Mesenchymal stem cell (in vitro differentiated cells and primary cell): ENCODE data around the gene CSPG5.

Experiments
- DNase-seq: peaks from one replicate; pipeline ENCODE4 v3.0.0-alpha.2; 2013
- H2AFZ ChIP-seq: one replicate; pipeline ENCODE4 v1.6.1; 2013; ENCODE audit warnings: low read depth, mild to moderate bottlenecking, control low read depth, inconsistent platforms, low read length, moderate library complexity
- H2AK5ac ChIP-seq: 2 replicates; pipeline ENCODE4 v1.6.1; 2013; ENCODE audit warnings: low read length, moderate library complexity, mild to moderate bottlenecking, inconsistent platforms; ENCODE audit not compliant: severe bottlenecking
- H2BK120ac ChIP-seq: one replicate; pipeline ENCODE4 v1.6.1; 2013; ENCODE audit warnings: low read depth, mild to moderate bottlenecking, inconsistent platforms, low read length, moderate library complexity
- H2BK12ac ChIP-seq, 2 experiments: one replicate each; pipeline ENCODE4 v1.6.1; 2013; ENCODE audit warnings: inconsistent platforms in 2 of 2, low read length in 2 of 2, mild to moderate bottlenecking in 2 of 2, moderate library complexity in 2 of 2, control low read depth in 1 of 2
- H2BK15ac ChIP-seq: one replicate; pipeline ENCODE4 v1.6.1; 2013; ENCODE audit warnings: mild to moderate bottlenecking, low read depth, inconsistent platforms; ENCODE audit not compliant: poor library complexity, severe bottlenecking
- H2BK5ac ChIP-seq: 2 replicates; pipeline ENCODE4 v1.6.1; 2013; ENCODE audit warnings: low read depth, mild to moderate bottlenecking, low read length, control low read depth, inconsistent platforms; ENCODE audit not compliant: poor library complexity, severe bottlenecking
- H3K14ac ChIP-seq, 2 experiments: one replicate each; pipeline ENCODE4 v1.6.1; 2013; ENCODE audit warnings: inconsistent platforms in 2 of 2, low read length in 2 of 2, control low read depth in 1 of 2, mild to moderate bottlenecking in 1 of 2, moderate library complexity in 1 of 2
- H3K18ac ChIP-seq, 2 experiments: one replicate each; pipeline ENCODE4 v1.6.1; 2013; ENCODE audit warnings: inconsistent platforms in 2 of 2, low read length in 2 of 2, control low read depth in 1 of 2, low read depth in 1 of 2, mild to moderate bottlenecking in 1 of 2
- H3K23ac ChIP-seq, 2 experiments: one replicate each; pipeline ENCODE4 v1.6.1; 2013; ENCODE audit warnings: inconsistent platforms in 2 of 2, low read length in 2 of 2, mild to moderate bottlenecking in 2 of 2, moderate library complexity in 2 of 2, control low read depth in 1 of 2
- H3K27ac ChIP-seq: 2 replicates; pipeline ENCODE4 v1.5.1; 2013; ENCODE audit warnings: mild to moderate bottlenecking, moderate library complexity, low read length, control low read depth, inconsistent platforms; ENCODE audit not compliant: poor library complexity, severe bottlenecking
- H3K27me3 ChIP-seq, 2 experiments: 2 replicates each; pipeline versions ENCODE4 v1.6.1 to v1.7.0; 2013; ENCODE audit warnings: low read length in 2 of 2, mild to moderate bottlenecking in 2 of 2, moderate library complexity in 2 of 2, control low read depth in 1 of 2, inconsistent platforms in 1 of 2; ENCODE audit not compliant: control insufficient read depth in 1 of 2, insufficient read depth in 1 of 2
- H3K36me3 ChIP-seq, 2 experiments: 2 replicates each; pipeline versions ENCODE4 v1.6.1 to v1.7.0; 2013; ENCODE audit warnings: low read length in 2 of 2, control low read depth in 1 of 2, inconsistent platforms in 1 of 2, low read depth in 1 of 2, mild to moderate bottlenecking in 1 of 2; ENCODE audit not compliant: insufficient read depth in 2 of 2, control insufficient read depth in 1 of 2
- H3K4ac ChIP-seq, 2 experiments: one replicate each; pipeline ENCODE4 v1.6.1; 2013; ENCODE audit warnings: inconsistent platforms in 2 of 2, low read length in 2 of 2, mild to moderate bottlenecking in 2 of 2, moderate library complexity in 2 of 2, control low read depth in 1 of 2, low read depth in 1 of 2
- H3K4me1 ChIP-seq: 2 replicates; pipeline ENCODE4 v1.6.1; 2013; ENCODE audit warnings: low read depth, low read length, control low read depth; ENCODE audit not compliant: control insufficient read depth, insufficient read depth
- H3K4me2 ChIP-seq: 2 replicates; pipeline ENCODE4 v1.6.1; 2013; ENCODE audit warnings: low read length, mild to moderate bottlenecking, inconsistent platforms; ENCODE audit not compliant: poor library complexity, severe bottlenecking
- H3K4me3 ChIP-seq, 2 experiments: 2 replicates each; pipeline versions ENCODE4 v1.5.1 to v1.7.0; 2013; ENCODE audit warnings: low read length in 2 of 2, mild to moderate bottlenecking in 2 of 2, control low read depth in 1 of 2, low read depth in 1 of 2; ENCODE audit not compliant: insufficient read depth in 1 of 2
- H3K79me1 ChIP-seq: replicated peaks from 2 replicates; pipeline ENCODE4 v1.6.1; 2013; ENCODE audit warnings: mild to moderate bottlenecking, control low read depth, low read length, inconsistent platforms; ENCODE audit not compliant: poor library complexity, severe bottlenecking
- H3K9ac ChIP-seq: 2 replicates; pipeline ENCODE4 v1.7.0; 2013; ENCODE audit warnings: mild to moderate bottlenecking, low read length, moderate library complexity
- H3K9me3 ChIP-seq: 2 replicates; pipeline ENCODE4 v1.7.0; 2013; ENCODE audit warnings: mild to moderate bottlenecking, low read length; ENCODE audit not compliant: control insufficient read depth
- H4K8ac ChIP-seq: one replicate; pipeline ENCODE4 v1.6.1; 2013; ENCODE audit warnings: inconsistent platforms, mild to moderate bottlenecking, low read length, moderate library complexity
- H4K91ac ChIP-seq: one replicate; pipeline ENCODE4 v1.6.1; 2013; ENCODE audit warnings: mild to moderate bottlenecking, low read length, inconsistent platforms
- WGBS: methylation state at CpG from one replicate; pipeline ENCODE4 v1.1.7; 2013; ENCODE audit warnings: mixed read lengths; 5-methylcytosine and 5-hydroxymethylcytosine counted together

Gene CSPG5

DNA sequence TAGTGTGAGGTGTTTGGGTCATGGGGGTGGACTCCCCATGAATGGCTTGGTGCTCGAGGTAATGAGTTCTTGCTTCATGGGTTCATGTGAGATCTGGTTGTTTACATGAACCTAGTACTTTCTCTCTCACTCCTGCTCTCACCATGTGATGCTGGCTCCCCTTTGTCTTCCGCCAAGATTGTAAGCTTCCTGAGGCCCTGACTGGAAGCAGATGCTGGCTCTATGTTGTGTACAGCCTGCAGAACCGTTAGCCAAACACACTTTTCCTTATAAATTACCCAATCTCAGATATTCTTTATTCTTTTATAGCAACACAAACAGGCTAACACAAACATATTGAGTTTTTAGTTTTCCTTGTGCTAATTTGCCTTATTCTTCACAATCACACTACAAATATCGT lies 3.2 kb upstream of the CSPG5 start:
- no peak overlapping the region for H3K23ac ChIP-seq
- no peak overlapping the region for H4K91ac ChIP-seq
- WGBS, result 97% methylated on average over 3 of the region's 4 CpGs
- peaks cover 19% of the 10 kb centered on the region for H3K4me1 ChIP-seq
- DNase-seq, result no peak
- no peak overlapping the region for H3K9ac ChIP-seq
- H2BK120ac ChIP-seq, result no peak overlapping the region
- no peak overlapping the region for H2BK12ac ChIP-seq
- H3K14ac ChIP-seq, result no peak overlapping the region
- H3K36me3 ChIP-seq, result peaks cover 11 to 18% of the 10 kb centered on the region in 2 experiments
- no peak overlapping the region for H2BK15ac ChIP-seq
- H3K79me1 ChIP-seq, result no peaks in the 10 kb centered on the region
- no peak overlapping the region for H3K27ac ChIP-seq
- H3K18ac ChIP-seq, result no peak overlapping the region
- H2BK5ac ChIP-seq, result no peak overlapping the region
- H3K4ac ChIP-seq, result no peak overlapping the region
- no peak overlapping the region for H2AFZ ChIP-seq
- H3K4me3 ChIP-seq, result no peak overlapping the region
- peaks cover 21 to 34% of the 10 kb centered on the region in 2 experiments for H3K27me3 ChIP-seq
- H4K8ac ChIP-seq, result no peak overlapping the region
- H3K4me2 ChIP-seq, result no peak overlapping the region
- H3K9me3 ChIP-seq, result no peaks in the 10 kb centered on the region
- H2AK5ac ChIP-seq, result no peak overlapping the region

DNA sequence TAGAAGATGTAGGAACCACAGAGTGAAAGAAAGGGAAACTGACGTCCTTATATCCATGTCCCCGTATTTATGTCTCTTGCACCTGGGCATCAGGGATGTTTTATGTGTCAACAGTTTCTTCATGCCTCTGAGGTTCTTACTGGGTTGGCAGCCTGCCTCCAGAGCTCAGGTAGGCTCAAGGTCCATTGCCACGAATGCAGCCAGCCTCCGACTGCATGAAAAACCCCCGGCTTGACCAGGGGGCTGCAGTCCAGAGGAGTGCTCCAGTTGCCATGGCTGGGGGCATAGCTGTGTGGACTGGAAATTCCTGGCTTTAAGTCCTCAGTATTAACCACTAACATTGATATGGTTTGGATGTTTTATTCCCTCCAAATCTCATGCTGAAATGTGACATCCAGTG lies 2.8 kb upstream of the CSPG5 start:
- H2BK12ac ChIP-seq, result no peak overlapping the region
- peaks cover 21 to 38% of the 10 kb centered on the region in 2 experiments for H3K27me3 ChIP-seq
- H3K79me1 ChIP-seq, result no peaks in the 10 kb centered on the region
- no peak for DNase-seq
- 95% methylated on average over 5 of the region's 5 CpGs for WGBS
- H3K9ac ChIP-seq, result no peak overlapping the region
- H3K36me3 ChIP-seq, result peaks cover 11 to 14% of the 10 kb centered on the region in 2 experiments
- H3K23ac ChIP-seq, result no peak overlapping the region
- H4K8ac ChIP-seq, result no peak overlapping the region
- no peak overlapping the region for H3K14ac ChIP-seq
- peaks cover 19% of the 10 kb centered on the region for H3K4me1 ChIP-seq
- H3K4me2 ChIP-seq, result no peak overlapping the region
- H3K18ac ChIP-seq, result no peak overlapping the region
- H4K91ac ChIP-seq, result no peak overlapping the region
- no peaks in the 10 kb centered on the region for H3K9me3 ChIP-seq
- no peak overlapping the region for H2AK5ac ChIP-seq
- H3K4ac ChIP-seq, result no peak overlapping the region
- H3K27ac ChIP-seq, result no peak overlapping the region
- H2BK5ac ChIP-seq, result no peak overlapping the region
- no peak overlapping the region for H2BK15ac ChIP-seq
- no peak overlapping the region for H2AFZ ChIP-seq
- no peak overlapping the region for H2BK120ac ChIP-seq
- no peak overlapping the region for H3K4me3 ChIP-seq

DNA sequence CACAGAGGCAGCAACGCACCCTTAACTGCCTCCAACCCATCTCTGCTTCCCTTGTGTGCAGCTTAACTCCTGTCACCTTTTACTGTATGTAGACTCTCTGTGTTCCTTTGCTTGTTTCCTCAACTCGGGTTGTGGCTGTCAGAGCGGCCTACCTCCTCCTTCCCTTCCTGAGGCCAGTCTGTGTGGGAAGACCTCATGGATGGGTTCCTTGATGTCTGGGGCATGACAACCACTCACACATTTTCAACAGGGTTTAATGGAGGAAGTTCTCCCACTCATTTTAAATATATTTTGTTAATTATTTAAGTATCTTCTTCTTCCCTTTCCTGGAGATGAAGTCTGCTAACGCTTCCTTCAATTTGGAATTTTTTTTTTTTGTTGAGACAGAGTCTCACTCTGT lies 1.8 kb upstream of the CSPG5 start:
- Histone ChIP-seq H2AFZ (no peak overlapping the region), H3K4me3 (no peak overlapping the region), H3K9ac (no peak overlapping the region), H4K91ac (no peak overlapping the region), H3K23ac (no peak overlapping the region), H2BK15ac (no peak overlapping the region), H3K9me3 (no peaks in the 10 kb centered on the region), H3K18ac (no peak overlapping the region), H3K4ac (no peak overlapping the region), H4K8ac (no peak overlapping the region), H3K79me1 (no peaks in the 10 kb centered on the region), H2BK120ac (no peak overlapping the region), H3K4me1 (peaks cover 19% of the 10 kb centered on the region), H3K27me3 (peaks cover 21 to 43% of the 10 kb centered on the region in 2 experiments), H2BK5ac (no peak overlapping the region), H3K14ac (no peak overlapping the region), H3K36me3 (peaks cover 5 to 9% of the 10 kb centered on the region in 2 experiments), H3K27ac (no peak overlapping the region), H3K4me2 (no peak overlapping the region), H2AK5ac (no peak overlapping the region), H2BK12ac (no peak overlapping the region)
- 71% methylated on average over 2 of the region's 4 CpGs for WGBS
- DNase-seq, result no peak

DNA sequence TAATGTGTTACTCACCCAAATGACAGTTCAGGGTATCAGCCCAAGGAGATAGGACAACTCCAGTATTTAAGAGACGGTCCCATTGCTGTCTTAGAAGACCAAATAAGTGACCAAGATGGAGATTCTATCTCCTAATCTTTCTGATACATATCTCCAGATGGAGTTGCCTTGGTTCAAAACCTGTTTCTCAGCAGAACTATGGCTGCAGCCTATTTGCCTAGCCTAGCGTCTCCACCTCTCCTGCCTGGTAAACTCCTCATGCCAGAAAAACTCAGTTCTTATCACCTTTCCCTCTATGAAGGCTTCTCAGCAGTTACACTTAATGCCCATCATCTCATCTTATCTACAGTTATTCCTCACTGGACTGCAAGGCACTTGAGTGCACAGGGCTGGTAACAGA lies 1.2 kb upstream of the CSPG5 start:
- Histone ChIP-seq H2AFZ (no peak overlapping the region), H3K4me1 (peaks cover 19% of the 10 kb centered on the region), H2BK120ac (no peak overlapping the region), H4K91ac (no peak overlapping the region), H3K9me3 (no peaks in the 10 kb centered on the region), H3K23ac (no peak overlapping the region), H3K79me1 (no peaks in the 10 kb centered on the region), H3K14ac (no peak overlapping the region), H3K4me3 (no peak overlapping the region), H3K4me2 (no peak overlapping the region), H3K18ac (no peak overlapping the region), H3K27ac (no peak overlapping the region), H2BK12ac (no peak overlapping the region), H2AK5ac (no peak overlapping the region), H3K4ac (no peak overlapping the region), H2BK15ac (no peak overlapping the region), H3K36me3 (peaks cover 0 to 4% of the 10 kb centered on the region in 2 experiments), H4K8ac (no peak overlapping the region), H2BK5ac (no peak overlapping the region), H3K27me3 (peaks cover 26 to 49% of the 10 kb centered on the region in 2 experiments), H3K9ac (no peak overlapping the region)
- 96% methylated on average over 2 of the region's 2 CpGs for WGBS
- DNase-seq, result no peak
